ENCODE measurements around the gene RAB22A.

GRCh38 chr20:58344741-58345140 lies 35.2 kb downstream of the RAB22A start:
- TF ChIP-seq CTCF (IDR thresholded peaks at IDR 0.05; ENCODE audit: low read depth, low read length) (no peak), POLR2A (IDR thresholded peaks at IDR 0.05; ENCODE audit: extremely low read depth, insufficient read length) (no peak), MAX (IDR thresholded peaks at IDR 0.05; ENCODE audit: low read depth, low read length) (no peak), MYC (IDR thresholded peaks at IDR 0.05; ENCODE audit: low read depth, low read length) (no peak)
